Loucy (cell line): ENCODE results near the gene NBAS.

Experiments
- CTCF ChIP-seq: fragments of 200-600 bp; sonication (generic); conservative IDR thresholded peaks from 2 replicates; pipeline ENCODE4 v1.5.1; 2014; ENCODE audit warnings: mild to moderate bottlenecking, antibody characterized with exemption, low read length
- EZH2phosphoT487 ChIP-seq: fragments of 200-600 bp; IDR thresholded peaks from 2 replicates; pipeline ENCODE4 v1.6.1; 2018; ENCODE audit warnings: antibody characterized with exemption, mild to moderate bottlenecking, moderate library complexity, borderline replicate concordance

GRCh38 chr2:15281681-15282080 is 279.5 kb downstream of the NBAS start:
- TF ChIP-seq CTCF (no peak), EZH2phosphoT487 (no peak)
